ENCODE data around the gene SH2D3A. TPM values are rescaled to one million over a fixed set of nuclear protein-coding genes. Genes with fewer than 3 reads are reported as not detected.
"Not testable (repeated sequence)": the region's sequence is repeated elsewhere in the genome, so short reads cannot be mapped to it uniquely, and the experiment has no call there.

The SH2D3A gene
- 1.4 TPM for polyA plus RNA-seq (ENCODE audit: insufficient read length)

DNA sequence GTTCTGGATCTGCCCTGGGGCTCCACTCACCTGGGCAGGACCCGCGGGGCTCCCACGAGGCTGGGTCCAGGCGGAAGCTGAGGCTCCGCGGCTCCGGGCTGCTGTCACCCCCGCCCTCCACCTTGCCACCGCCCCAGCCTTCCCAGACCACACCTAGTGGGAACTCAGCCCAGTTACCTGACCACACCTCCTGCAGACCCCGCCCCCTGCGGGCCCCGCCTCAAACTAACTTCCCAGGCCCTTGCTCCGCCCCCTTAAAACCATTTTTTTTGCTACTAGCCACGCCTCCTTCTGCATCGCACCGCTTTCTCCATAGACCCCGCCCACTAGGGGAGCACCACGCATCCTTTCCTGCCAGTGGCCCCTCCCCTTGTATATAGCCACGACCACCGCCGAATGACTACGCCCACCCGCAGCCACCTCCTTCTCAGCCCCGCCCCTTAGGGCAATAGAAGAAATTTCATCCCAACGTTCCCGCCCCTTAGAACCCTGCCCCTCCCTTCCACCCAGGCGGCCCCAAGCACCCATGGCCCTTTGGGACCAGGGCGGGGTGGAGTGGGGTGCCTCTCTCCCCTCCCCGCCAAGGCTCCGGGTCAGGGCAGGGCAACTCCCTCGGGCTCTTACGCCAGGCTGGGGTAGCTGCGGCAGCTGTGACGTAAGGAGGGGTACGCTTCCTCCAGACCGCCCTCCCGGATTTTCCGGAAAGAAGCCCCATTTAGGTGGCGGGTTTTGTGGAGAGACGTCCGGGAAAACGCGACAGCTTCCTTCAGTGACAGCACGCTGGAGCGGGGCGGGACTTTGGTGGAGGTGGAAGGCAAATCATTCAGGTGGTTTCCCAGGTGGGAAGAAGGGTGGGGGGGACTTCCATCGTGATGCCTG is at the start of gene SH2D3A:
Gene SH2D3A (minus strand): TSS at position 79 of the 879 bp plus-strand sequence. CDS start 3,687 bp downstream, outside the sequence.
- DNase-seq = no peak

DNA sequence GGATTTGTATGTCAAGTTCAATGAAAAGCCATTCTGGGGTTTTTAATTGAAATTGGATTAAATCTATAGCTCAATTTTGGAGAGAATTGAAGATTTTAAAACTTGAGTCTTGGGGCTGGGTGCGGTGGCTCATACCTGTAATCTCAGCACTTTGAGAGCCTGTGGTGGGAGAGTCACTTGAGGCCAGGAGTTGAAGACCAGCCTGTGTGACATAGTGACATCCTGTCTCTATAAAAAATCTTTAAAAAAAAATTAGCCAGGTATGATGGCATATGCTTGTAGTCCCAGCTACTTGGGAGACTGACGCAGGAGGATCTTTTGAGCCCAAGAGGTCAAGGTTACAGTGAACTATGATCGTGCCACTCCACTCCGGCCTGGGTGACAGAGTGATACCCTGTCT is 46.4 kb upstream of the SH2D3A start:
- DNase-seq = no peak

DNA sequence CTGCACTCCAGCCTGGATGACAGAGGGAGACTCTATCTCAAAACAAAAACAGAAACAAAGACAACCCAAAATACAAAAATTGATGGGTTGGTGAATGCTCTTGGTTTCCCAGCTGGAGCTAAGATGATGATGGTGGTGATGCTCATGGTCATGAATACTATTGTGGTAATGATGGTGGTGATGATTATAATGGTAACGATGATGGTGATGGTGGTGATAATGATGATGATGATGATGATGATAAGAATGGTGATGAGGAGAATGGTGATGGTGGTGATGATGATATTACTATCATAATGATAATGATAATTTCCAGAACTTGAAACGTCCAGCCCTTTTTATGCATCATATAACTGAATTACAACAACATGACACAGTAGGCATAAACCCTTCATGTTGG is 45.4 kb upstream of the SH2D3A start:
- no peak for DNase-seq

DNA sequence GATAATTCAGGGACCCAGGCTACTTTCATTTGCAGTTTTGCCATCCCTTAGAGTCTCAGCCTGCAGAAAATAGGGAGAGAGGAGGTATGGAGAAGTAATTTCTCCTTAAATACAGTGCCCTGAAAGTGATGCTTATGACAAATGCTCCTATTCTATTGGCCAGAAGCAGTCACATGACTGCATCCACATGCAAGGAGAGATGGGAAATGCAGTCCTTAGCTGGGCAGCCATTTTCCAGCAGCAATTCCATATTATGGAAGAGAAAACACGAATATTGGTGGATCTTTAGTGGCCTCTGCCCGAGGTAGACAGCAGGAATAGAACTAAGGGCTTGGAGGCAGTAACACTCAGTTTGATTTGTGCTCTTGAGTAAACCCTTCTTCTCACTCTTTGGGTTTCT is 44.7 kb upstream of the SH2D3A start:
- no peak for DNase-seq

GRCh38 chr19:6811378-6811777 is 44.1 kb upstream of the SH2D3A start:
- no peak for DNase-seq

DNA sequence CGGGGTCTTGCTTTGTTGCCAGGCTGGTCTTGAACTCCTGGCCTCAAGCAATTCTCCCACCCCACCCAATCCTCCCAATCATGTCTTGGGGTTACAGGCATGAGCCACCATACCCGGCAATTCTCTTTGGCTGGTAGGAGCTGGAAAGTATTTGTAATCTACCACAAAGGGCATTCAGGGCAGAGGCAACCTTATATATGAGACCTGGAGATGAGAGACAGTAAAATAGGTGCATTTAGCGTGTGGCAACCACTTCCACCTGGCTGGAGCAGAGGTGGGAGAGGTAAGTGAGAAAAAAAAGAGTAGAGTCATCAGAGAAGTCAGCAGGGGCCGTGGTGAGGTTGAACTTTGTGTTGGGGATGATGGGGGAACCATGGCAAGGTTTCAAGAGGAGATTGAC is 42.0 kb upstream of the SH2D3A start:
- DNase-seq = no peak

GRCh38 chr19:6808494-6808893 is 41.3 kb upstream of the SH2D3A start:
- no peak for DNase-seq

DNA sequence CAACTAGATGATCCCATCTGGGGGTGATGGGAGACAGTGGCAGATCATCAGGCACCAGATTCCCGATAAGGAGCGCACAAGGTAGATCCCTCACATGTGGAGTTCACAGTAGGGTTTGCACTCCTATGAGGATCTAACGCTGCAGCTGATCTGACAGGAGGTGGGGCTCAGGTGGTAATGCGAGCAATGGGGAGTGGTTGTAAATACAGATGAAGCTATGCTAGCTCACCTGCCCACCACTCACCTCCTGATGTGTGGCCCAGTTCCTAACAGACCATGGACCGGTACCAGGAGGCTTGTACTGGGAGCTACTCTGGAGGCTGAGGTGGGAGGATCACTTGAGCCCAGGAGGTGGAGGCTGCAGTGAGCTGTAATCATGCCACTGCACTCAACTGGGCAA is 40.1 kb upstream of the SH2D3A start:
- DNase-seq = no peak

- no peak for DNase-seq
Measured at GRCh38 chr19:6806488-6806887, 39.3 kb upstream of the SH2D3A start.

DNA sequence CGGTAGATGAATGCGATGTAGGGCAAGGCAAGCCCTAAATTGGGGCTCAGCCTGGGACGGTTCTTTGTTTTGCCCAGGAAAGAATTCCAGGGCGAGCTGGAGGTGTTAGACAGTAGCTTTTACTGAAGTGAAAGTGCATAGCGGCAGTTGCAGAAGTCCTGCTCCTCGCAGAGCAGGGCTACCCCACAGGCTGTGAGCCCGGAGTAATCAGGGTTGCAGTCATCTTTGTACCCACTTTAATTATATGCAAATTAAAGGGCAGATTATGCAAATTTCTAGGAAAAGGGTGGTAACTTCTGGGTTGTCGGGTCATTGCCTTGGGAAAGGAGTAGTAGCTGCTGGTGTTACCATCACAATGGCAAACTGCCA is 35.8 kb upstream of the SH2D3A start:
- no peak for DNase-seq

- DNase-seq = peak; percentile 17
Measured at GRCh38 chr19:6802336-6803035, 35.3 kb upstream of the SH2D3A start.

DNA sequence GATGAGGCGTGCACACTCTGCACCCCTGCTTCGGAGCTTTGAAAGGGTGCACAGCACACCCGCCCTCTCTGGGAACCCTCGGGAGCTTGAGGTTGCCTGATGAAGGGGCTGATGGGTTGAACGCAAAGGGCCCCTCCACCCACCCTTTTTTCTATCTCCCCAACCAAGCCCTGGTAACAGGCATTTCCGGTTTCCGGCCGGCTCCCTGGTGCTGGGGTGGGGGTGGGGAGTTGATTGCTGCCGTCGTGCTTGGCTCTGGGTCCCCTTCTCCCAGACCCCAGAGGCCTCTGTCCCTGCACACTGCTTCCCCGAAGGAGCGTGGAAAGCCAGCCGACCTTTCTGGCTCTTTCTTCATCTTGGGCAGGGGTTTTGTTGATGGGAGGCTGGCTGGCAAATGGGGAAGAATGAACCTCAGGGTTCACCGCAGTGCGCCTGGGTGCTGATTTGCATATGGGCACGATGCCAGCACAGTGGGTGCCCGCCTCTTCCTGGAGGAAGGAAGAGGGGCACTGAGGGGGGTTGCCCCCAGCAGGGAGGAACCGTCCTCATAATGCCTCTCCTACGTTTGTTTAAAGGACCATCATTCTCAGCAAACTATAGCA is 34.4 kb upstream of the SH2D3A start:
- peak; percentile 28 for DNase-seq

DNA sequence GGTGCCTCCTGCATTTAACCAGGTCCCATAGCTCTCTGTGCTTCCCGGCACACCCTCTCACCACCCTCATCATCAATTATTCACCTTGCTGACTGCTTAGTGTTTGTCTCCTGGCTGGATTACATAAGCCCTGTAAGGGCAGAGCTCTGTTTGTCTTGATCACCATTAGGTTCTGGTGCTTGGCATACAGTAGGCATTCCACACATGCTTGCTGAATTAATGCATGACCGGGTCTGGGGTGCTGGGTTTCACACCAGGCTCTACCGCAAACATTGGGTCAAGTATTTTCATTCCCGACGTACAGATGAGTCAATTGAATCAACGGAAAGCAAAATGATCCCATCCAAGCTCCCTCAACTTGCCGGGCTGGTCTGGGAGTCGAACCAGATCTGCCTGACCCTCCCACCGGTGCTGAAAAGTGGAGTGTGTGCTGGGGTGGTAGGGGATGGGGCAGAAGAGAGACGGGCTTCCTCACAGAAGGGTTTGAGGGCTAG is 33.8 kb upstream of the SH2D3A start:
- no peak for DNase-seq

DNA sequence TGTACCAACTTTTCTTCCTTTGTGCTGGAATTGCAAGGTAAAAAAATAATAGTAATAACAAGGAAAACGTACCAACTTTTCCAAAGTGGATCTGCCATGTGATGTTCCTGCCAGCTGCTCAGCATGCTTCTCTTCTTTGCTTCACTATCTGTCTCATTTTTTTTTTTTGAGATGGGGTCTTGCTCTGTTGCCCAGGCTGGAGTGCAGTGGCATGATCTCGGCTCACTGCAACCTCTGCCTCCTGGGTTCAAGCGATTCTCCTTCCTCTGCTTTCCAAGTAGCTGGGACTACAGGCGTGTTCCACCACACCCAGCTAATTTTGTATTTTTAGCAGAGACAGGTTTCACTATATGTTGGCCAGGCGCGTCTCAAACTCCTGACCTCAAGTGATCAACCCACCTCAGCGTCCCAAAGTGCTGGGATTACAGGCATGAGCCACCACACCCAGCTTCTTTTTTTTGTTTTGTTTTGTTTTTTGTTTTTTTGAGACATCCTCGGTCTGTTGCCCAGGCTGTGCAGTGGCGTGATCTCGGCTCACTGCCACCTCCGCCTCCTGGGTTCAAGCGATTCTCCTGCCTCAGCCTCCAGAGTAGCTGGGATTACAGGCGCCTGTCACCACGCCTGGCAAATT is 33.0 kb upstream of the SH2D3A start:
- DNase-seq = not testable (repeated sequence)

DNA sequence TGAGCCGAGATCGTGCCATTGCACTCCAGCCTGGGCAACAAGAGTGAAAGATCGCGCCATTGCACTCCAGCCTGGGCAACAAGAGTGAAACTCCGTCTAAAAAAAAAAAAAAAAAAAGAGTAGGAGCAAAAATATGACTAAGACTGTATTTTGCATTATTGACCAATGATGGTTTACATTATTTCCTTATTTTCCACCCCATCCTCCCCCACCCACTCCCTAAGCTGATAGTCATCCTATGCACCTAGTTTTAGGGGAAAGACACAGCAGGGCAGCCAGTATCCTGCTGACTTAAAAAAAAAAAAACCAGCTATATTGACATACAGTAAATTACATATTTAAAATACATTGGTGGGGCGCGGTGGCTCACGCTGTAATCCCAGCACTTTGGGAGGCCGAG is 30.4 kb upstream of the SH2D3A start:
- no peak for DNase-seq

GRCh38 chr19:6796278-6796677 is 29.0 kb upstream of the SH2D3A start:
- no peak for DNase-seq

- no peak for DNase-seq
Measured at GRCh38 chr19:6794686-6795431, 27.6 kb upstream of the SH2D3A start.

- no peak for DNase-seq
Measured at GRCh38 chr19:6793973-6794372, 26.7 kb upstream of the SH2D3A start.

DNA sequence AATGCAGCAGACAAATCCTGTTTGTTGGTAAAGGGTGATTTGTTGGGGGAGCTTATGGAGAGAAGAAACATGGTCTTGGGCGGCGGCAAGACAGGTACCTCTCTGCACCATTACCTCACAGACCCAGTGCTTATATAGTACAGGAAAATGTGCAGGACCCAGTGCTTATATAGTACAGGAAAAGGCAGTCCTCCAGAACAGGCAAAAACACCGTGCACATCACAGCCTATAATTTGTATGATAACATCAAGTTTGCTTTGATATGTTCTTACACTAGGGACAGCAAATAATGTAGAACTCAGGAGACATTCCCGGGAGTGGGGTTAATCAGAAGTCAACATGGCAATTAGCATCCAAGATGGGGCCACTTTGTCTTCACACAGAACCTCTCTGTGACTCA is 26.2 kb upstream of the SH2D3A start:
- DNase-seq = no peak

DNA sequence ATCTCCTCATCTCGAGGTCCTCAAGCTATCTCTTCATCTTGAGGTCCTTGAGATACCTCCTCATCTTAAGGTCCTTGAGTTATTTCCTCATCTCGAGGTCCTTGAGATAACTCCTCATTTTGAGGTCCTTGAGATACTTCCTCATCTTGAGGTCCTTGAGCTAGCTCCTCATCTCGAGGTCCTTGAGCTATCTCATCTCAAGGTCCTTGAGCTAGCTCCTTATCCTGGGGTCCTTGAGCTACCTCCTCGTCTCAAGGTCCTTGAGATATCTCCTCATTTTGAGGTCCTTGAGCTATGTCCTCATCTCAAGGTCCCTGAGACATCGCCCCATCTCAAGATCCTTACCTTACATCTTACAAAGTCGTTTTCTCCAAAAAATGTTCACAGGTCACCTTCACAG is 24.0 kb upstream of the SH2D3A start:
- no peak for DNase-seq

- DNase-seq = no peak
Measured at GRCh38 chr19:6790194-6791128, 23.2 kb upstream of the SH2D3A start.

All from hindlimb muscle (tissue), 1 donor.